IMR-90 (cell line): ENCODE measurements around the gene SSU72. TPM values are rescaled to one million over a fixed set of nuclear protein-coding genes. Genes with fewer than 3 reads are reported as not detected.
A peak's percentile ranks its signal among the peaks of the same experiment; 100 is the strongest.
"Not testable (repeated sequence)": the region's sequence is repeated elsewhere in the genome, so short reads cannot be mapped to it uniquely, and the experiment has no call there.

Experiments
- ATAC-seq: fragments of 200-7000 bp; cut with Tn5 transposase; 2 replicates; pipeline ENCODE4 v1.9.1; 2020; ENCODE audit warnings: low read depth, mild to moderate bottlenecking, moderate library complexity
- BruUV-seq: library from RNA; stranded (reverse); fragments of 400-500 nt; replicated peaks from 2 replicates; lab custom pipeline; 2021; lab: Mats Ljungman, UMichigan
- CTCF ChIA-PET: fragments of 300-600 bp; formaldehyde crosslinking; extraction: SDS; loops from one replicate; lab custom pipeline; 2021; ENCODE audit warnings: antibody characterized with exemption; lab: Yijun Ruan, JAX
- POLR2A ChIA-PET: fragments of 300-600 bp; sonication (Branson Sonifier 250); formaldehyde crosslinking; loops from one replicate; lab custom pipeline; 2022; ENCODE audit warnings: antibody characterized with exemption; ENCODE audit not compliant: unreplicated experiment; lab: Charles Lee
- DNase-seq: peaks from one replicate; pipeline ENCODE4 v3.0.0; 2013
- H2AFZ ChIP-seq: replicated peaks from 2 replicates; pipeline ENCODE3; 2013; ENCODE audit warnings: low read length, mild to moderate bottlenecking; ENCODE audit not compliant: poor library complexity
- H2AK5ac ChIP-seq: 2 replicates; pipeline ENCODE4 v1.6.1; 2013; ENCODE audit warnings: low read depth, low read length, inconsistent platforms
- H2AK9ac ChIP-seq: replicated peaks from 2 replicates; pipeline ENCODE3; 2013; ENCODE audit warnings: mild to moderate bottlenecking, low read depth, low read length, moderate library complexity; ENCODE audit not compliant: poor library complexity
- H2BK120ac ChIP-seq: 2 replicates; pipeline ENCODE4 v1.6.1; 2013; ENCODE audit warnings: low read depth, low read length, inconsistent platforms
- H2BK15ac ChIP-seq: 3 replicates; pipeline ENCODE4 v1.6.1; 2013; ENCODE audit warnings: low read depth, low read length, inconsistent platforms
- H2BK20ac ChIP-seq: 2 replicates; pipeline ENCODE4 v1.6.1; 2013; ENCODE audit warnings: low read depth, mild to moderate bottlenecking, inconsistent platforms, low read length, moderate library complexity
- H2BK5ac ChIP-seq: 2 replicates; pipeline ENCODE4 v1.6.1; 2013; ENCODE audit warnings: mild to moderate bottlenecking, low read depth, low read length, inconsistent platforms; ENCODE audit not compliant: poor library complexity, severe bottlenecking
- H3K14ac ChIP-seq: replicated peaks from 2 replicates; pipeline ENCODE4 v1.6.1; 2013; ENCODE audit warnings: low read depth, low read length, inconsistent platforms
- H3K18ac ChIP-seq: 2 replicates; pipeline ENCODE4 v1.6.1; 2013; ENCODE audit warnings: low read depth, low read length, control low read depth
- H3K23ac ChIP-seq: 2 replicates; pipeline ENCODE4 v1.6.1; 2013; ENCODE audit warnings: low read depth, low read length, inconsistent platforms
- H3K27ac ChIP-seq: 2 replicates; pipeline ENCODE4 v1.5.1; 2013; ENCODE audit warnings: mild to moderate bottlenecking, control low read depth, low read length; ENCODE audit not compliant: insufficient read depth
- H3K27me3 ChIP-seq: 2 replicates; pipeline ENCODE4 v1.6.1; 2013; ENCODE audit warnings: low read length; ENCODE audit not compliant: control insufficient read depth, insufficient read depth
- H3K36me3 ChIP-seq: 2 replicates; pipeline ENCODE4 v1.6.1; 2013; ENCODE audit warnings: low read length, mixed read lengths; ENCODE audit not compliant: control insufficient read depth, insufficient read depth
- H3K4ac ChIP-seq: 2 replicates; pipeline ENCODE4 v1.6.1; 2013; ENCODE audit warnings: low read depth, low read length, inconsistent platforms
- H3K4me1 ChIP-seq: 2 replicates; pipeline ENCODE4 v1.6.1; 2013; ENCODE audit warnings: low read length, mixed read lengths; ENCODE audit not compliant: control insufficient read depth, insufficient read depth
- H3K4me2 ChIP-seq: 2 replicates; pipeline ENCODE4 v1.6.1; 2013; ENCODE audit warnings: low read depth, mild to moderate bottlenecking, control low read depth, low read length, moderate library complexity
- H3K4me3 ChIP-seq: 2 replicates; pipeline ENCODE4 v1.5.1; 2013; ENCODE audit warnings: low read depth, mild to moderate bottlenecking, control low read depth, low read length, moderate library complexity; ENCODE audit not compliant: insufficient read depth
- H3K56ac ChIP-seq: 2 replicates; pipeline ENCODE4 v1.6.1; 2013; ENCODE audit warnings: low read length, inconsistent platforms; ENCODE audit not compliant: insufficient read depth; ENCODE audit errors: extremely low read depth
- H3K79me1 ChIP-seq, 2 experiments: 2 replicates each; pipeline ENCODE4 v1.6.1; 2013; ENCODE audit warnings: low read length in 2 of 2, inconsistent platforms in 1 of 2, low read depth in 1 of 2
- H3K9ac ChIP-seq: 2 replicates; pipeline ENCODE4 v1.6.1; 2013; ENCODE audit warnings: low read depth, low read length, control low read depth
- H3K9me1 ChIP-seq: 2 replicates; pipeline ENCODE4 v1.6.1; 2013; ENCODE audit warnings: low read length, inconsistent platforms; ENCODE audit not compliant: insufficient read depth
- H3K9me3 ChIP-seq: 2 replicates; pipeline ENCODE4 v1.6.1; 2013; ENCODE audit warnings: low read length; ENCODE audit not compliant: control insufficient read depth, insufficient read depth
- H4K20me1 ChIP-seq: 2 replicates; pipeline ENCODE4 v1.6.1; 2013; ENCODE audit warnings: low read length, inconsistent platforms; ENCODE audit not compliant: insufficient read depth
- H4K5ac ChIP-seq: 2 replicates; pipeline ENCODE4 v1.6.1; 2013; ENCODE audit warnings: mild to moderate bottlenecking, low read depth, low read length, control low read depth
- H4K8ac ChIP-seq, 2 experiments: 2 replicates each; pipeline ENCODE4 v1.6.1; 2013; ENCODE audit warnings: low read depth in 2 of 2, low read length in 2 of 2, control low read depth in 1 of 2, inconsistent platforms in 1 of 2
- H4K91ac ChIP-seq: 2 replicates; pipeline ENCODE4 v1.6.1; 2013; ENCODE audit warnings: low read depth, low read length, inconsistent platforms; ENCODE audit not compliant: insufficient read depth
- CEBPB ChIP-seq: IDR thresholded peaks from 2 replicates; pipeline ENCODE4 v1.6.1; 2012; ENCODE audit warnings: low read depth, low read length, improper control_type of control experiment
- FOS ChIP-seq: fragments of 150-350 bp; IDR thresholded peaks from 2 replicates; pipeline ENCODE4 v1.6.1; 2016; ENCODE audit warnings: low read depth, low read length
- MAFK ChIP-seq: IDR thresholded peaks from 2 replicates; pipeline ENCODE4 v1.6.1; 2012; ENCODE audit warnings: low read depth, low read length, improper control_type of control experiment
- MAZ ChIP-seq: IDR thresholded peaks from 2 replicates; pipeline ENCODE4 v1.6.1; 2012; ENCODE audit warnings: low read depth, mild to moderate bottlenecking, low read length, improper control_type of control experiment, moderate library complexity, borderline replicate concordance
- RFX5 ChIP-seq: IDR thresholded peaks from 2 replicates; pipeline ENCODE4 v1.8.0; 2012; ENCODE audit warnings: low read depth, mild to moderate bottlenecking, low read length, moderate library complexity
- SMC3 ChIP-seq: fragments of 150-350 bp; IDR thresholded peaks from 2 replicates; pipeline ENCODE4 v1.6.1; 2016; ENCODE audit warnings: low read depth, mild to moderate bottlenecking, antibody characterized with exemption, low read length, moderate library complexity
- WGBS, 2 experiments: methylation state at CpG; one replicate each; pipeline versions ENCODE4 v1.1.5 to v1.1.7; 2013; ENCODE audit warnings: missing lambda C conversion rate in 2 of 2; ENCODE audit not compliant: insufficient read length in 1 of 2; ENCODE audit errors: extremely low coverage in 2 of 2; 5-methylcytosine and 5-hydroxymethylcytosine counted together
- dilution Hi-C: fragments of 300-500 bp; cut with HindIII; formaldehyde crosslinking; loops from one replicate; pipeline ENCODE4 v1.14.3; 2018; ENCODE audit warnings: low sequenced_read_pairs; ENCODE audit not compliant: unreplicated experiment
- in situ Hi-C: fragments of 300-500 bp; cut with MboI; formaldehyde crosslinking; loops from 3 replicates; pipeline ENCODE4 v1.14.3; 2019; ENCODE audit warnings: low sequenced_read_pairs, inconsistent platforms, mixed read lengths
- intact Hi-C: fragments of 100-400 bp; cut with micrococcal nuclease; formaldehyde crosslinking; loops from 2 replicates; pipeline ENCODE4 v1.10.0; 2022
- polyA plus RNA-seq, 3 experiments: library from polyadenylated mRNA; depleted of rRNA; stranded (reverse); fragments of >200 nt; gene quantifications; 2 replicates each; pipeline ENCODE4 v1.2.3, GENCODE V29; 2012; ENCODE audit warnings: low replicate concordance in 1 of 3
- total RNA-seq: library from RNA; depleted of rRNA; stranded (reverse); fragments of >200 nt; gene quantifications from 2 replicates; pipeline ENCODE4 v1.2.3, GENCODE V29; 2012
- TF ChIP-seq, protein P1 (sequence below): conservative IDR thresholded peaks from 2 replicates; pipeline ENCODE4 v1.5.1; 2012; ENCODE audit warnings: mild to moderate bottlenecking, low read depth, low read length, improper control_type of control experiment

Gene SSU72
- total and polyA plus RNA-seq, 2 of the 4 experiments (the other 2 are of a cell fraction), result 33.7 to 88.4 TPM

DNA sequence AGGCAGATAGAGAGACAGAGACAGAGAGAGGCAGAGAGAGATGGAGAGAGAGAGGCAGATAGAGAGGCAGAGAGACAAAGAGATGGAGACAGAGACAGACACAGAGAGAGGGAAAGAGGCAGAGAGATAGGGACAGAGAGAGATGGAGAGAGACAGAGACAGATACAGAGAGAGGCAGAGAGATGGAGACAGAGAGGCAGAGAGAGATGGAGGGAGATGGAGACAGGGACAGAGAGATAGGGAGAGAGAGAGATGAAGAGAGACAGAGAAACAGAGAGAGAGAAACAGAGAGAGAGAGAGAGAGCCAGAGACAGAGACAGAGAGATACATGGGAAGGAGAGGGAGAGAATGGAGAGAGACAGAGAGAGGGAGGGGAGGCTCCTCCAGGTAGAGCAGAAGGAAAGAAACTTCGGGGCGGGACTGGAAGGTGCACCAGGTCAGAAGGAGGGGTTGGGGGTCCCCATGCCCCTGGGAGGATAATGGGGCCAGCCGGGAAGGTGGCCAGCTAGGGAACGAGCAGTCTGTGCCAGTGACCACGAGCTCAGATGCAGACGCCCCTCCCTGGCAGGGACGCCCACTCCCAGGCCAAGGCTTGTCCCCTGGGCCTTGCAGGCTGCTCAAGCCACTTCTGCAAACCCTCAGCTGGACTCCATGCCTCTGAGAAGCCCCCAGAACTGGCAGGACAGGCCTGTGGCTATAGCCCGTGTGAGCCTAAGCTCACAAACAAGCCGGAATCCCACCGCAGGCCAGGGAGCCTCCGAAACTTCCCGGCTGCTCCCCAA lies 22.0 kb upstream of the SSU72 start:
- in situ Hi-C loops, result no loop called here
- BruUV-seq, result no TSS peak

DNA sequence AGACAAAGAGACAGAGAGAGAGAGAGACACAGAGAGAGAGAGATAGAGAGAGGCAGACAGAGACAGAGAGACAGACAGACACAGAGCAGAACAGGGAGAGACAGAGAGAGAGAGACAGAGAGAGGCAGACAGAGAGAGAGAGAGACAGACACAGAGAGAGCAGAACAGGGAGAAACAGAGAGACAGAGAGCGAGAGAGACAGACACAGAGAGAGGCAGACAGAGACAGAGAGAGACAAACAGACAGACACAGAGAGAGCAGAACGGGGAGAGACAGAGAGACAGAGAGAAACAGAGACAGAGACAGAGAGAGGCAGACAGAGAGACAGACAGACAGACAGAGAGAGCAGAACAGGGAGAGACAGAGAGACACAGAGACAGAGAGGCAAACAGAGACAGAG lies 20.7 kb upstream of the SSU72 start:
- H4K91ac ChIP-seq, H2BK120ac ChIP-seq, H2BK5ac ChIP-seq, intact Hi-C loops, in situ Hi-C loops, H4K20me1 ChIP-seq, H3K4ac ChIP-seq, H3K23ac ChIP-seq, H3K27ac ChIP-seq, H2AFZ ChIP-seq, dilution Hi-C loops, H3K56ac ChIP-seq, H4K5ac ChIP-seq, H3K9ac ChIP-seq, ATAC-seq, H3K4me1 ChIP-seq, H4K8ac ChIP-seq, H3K4me2 ChIP-seq, H3K18ac ChIP-seq, H3K4me3 ChIP-seq, H2AK5ac ChIP-seq, H3K9me1 ChIP-seq, H2BK20ac ChIP-seq, BruUV-seq, CTCF ChIA-PET, H2AK9ac ChIP-seq, H3K9me3 ChIP-seq, H3K14ac ChIP-seq, H2BK15ac ChIP-seq, H3K36me3 ChIP-seq, POLR2A ChIA-PET, H3K79me1 ChIP-seq, DNase-seq: not testable (repeated sequence)
- 86% methylated on average over 2 of the region's 2 CpGs; no CpG with 5 or more reads in 1 of the 2 experiments for WGBS, 2 experiments
- peaks cover 23% of the 10 kb centered on the region for H3K27me3 ChIP-seq

More for the DNA sequence above, 22.0 kb upstream of the SSU72 start:
- Histone ChIP-seq H3K4me3 (no peak overlapping the region), H3K56ac (no peak overlapping the region), H3K36me3 (no peaks in the 10 kb centered on the region), H4K20me1 (no peaks in the 10 kb centered on the region), H3K23ac (no peak overlapping the region), H3K4ac (no peak overlapping the region), H3K4me2 (no peak overlapping the region), H2BK120ac (no peak overlapping the region), H3K79me1 (no peaks in the 10 kb centered on the region), H3K18ac (no peak overlapping the region), H4K5ac (no peak overlapping the region), H2AK9ac (no peak overlapping the region), H3K14ac (no peak overlapping the region), H3K27me3 (peaks cover 24% of the 10 kb centered on the region), H2AFZ (peak overlapping the region; percentile 14), H2BK20ac (no peak overlapping the region), H2AK5ac (no peak overlapping the region), H3K4me1 (peaks cover 10% of the 10 kb centered on the region; the same call in 1 of the 2 replicates), H2BK15ac (no peak overlapping the region), H3K27ac (no peak overlapping the region), H4K8ac (no peak overlapping the region), H4K91ac (no peak overlapping the region), H3K9me1 (no peaks in the 10 kb centered on the region), H3K9me3 (no peaks in the 10 kb centered on the region), H3K9ac (no peak overlapping the region), H2BK5ac (no peak overlapping the region)
- ATAC-seq (no peak), DNase-seq (no peak)
- CTCF ChIA-PET, result no interaction called here
- POLR2A ChIA-PET, result no interaction called here
- intact Hi-C loops, result no loop called here
- dilution Hi-C loops, result no loop called here
- WGBS, 2 experiments, result 30% methylated on average over 12 of the region's 12 CpGs; no CpG with 5 or more reads in 1 of the 2 experiments
- TF ChIP-seq RFX5 (no peak), MAFK (no peak), MAZ (no peak), CEBPB (no peak), SMC3 (no peak), FOS (no peak)
- TF ChIP-seq, protein P1, sequence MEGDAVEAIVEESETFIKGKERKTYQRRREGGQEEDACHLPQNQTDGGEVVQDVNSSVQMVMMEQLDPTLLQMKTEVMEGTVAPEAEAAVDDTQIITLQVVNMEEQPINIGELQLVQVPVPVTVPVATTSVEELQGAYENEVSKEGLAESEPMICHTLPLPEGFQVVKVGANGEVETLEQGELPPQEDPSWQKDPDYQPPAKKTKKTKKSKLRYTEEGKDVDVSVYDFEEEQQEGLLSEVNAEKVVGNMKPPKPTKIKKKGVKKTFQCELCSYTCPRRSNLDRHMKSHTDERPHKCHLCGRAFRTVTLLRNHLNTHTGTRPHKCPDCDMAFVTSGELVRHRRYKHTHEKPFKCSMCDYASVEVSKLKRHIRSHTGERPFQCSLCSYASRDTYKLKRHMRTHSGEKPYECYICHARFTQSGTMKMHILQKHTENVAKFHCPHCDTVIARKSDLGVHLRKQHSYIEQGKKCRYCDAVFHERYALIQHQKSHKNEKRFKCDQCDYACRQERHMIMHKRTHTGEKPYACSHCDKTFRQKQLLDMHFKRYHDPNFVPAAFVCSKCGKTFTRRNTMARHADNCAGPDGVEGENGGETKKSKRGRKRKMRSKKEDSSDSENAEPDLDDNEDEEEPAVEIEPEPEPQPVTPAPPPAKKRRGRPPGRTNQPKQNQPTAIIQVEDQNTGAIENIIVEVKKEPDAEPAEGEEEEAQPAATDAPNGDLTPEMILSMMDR, result no peak
